ENCODE measurements around the gene STEAP1.
"Not testable (repeated sequence)": the region's sequence is repeated elsewhere in the genome, so short reads cannot be mapped to it uniquely, and the experiment has no call there.

DNA sequence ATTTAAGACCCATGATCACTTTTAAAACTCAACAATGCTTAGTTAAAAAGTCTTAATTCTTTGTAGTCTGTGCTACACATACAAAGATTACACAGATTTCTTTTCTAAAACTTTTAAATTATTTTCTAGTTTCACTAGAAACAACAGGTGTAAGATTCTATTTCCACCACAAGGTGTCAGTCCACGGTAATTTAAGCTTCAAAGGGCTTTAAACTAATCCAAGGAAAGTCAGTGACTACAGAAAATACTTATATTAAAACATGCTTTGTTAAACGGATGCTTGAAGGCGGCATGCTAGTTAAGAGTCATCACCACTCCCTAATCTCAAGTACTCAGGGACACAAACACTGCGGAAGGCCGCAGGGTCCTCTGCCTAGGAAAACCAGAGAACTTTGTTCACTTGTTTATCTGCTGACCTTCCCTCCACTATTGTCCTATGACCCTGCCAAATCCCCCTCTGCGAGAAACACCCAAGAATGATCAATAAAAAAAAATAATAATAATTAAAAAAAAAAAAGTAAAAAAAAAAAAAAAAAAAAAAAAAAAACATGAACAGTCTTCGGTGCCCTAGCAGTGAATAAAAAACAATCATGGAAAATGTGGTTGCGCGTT lies 1.5 kb upstream of the STEAP1 start:
- not testable (repeated sequence) for TF ChIP-seq EZH2 (IDR thresholded peaks at IDR 0.05; ENCODE audit: borderline replicate concordance, low read depth, low read length, severe bottlenecking)
- TF ChIP-seq, protein P1, sequence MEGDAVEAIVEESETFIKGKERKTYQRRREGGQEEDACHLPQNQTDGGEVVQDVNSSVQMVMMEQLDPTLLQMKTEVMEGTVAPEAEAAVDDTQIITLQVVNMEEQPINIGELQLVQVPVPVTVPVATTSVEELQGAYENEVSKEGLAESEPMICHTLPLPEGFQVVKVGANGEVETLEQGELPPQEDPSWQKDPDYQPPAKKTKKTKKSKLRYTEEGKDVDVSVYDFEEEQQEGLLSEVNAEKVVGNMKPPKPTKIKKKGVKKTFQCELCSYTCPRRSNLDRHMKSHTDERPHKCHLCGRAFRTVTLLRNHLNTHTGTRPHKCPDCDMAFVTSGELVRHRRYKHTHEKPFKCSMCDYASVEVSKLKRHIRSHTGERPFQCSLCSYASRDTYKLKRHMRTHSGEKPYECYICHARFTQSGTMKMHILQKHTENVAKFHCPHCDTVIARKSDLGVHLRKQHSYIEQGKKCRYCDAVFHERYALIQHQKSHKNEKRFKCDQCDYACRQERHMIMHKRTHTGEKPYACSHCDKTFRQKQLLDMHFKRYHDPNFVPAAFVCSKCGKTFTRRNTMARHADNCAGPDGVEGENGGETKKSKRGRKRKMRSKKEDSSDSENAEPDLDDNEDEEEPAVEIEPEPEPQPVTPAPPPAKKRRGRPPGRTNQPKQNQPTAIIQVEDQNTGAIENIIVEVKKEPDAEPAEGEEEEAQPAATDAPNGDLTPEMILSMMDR (IDR thresholded peaks at IDR 0.05; ENCODE audit: borderline replicate concordance, extremely low read depth, low read length, poor library complexity, severe bottlenecking): peak; percentile 58

Data from DND-41 (cell line).